ENCODE measurements around the gene PSME3.
"Not testable (repeated sequence)": the region's sequence is repeated elsewhere in the genome, so short reads cannot be mapped to it uniquely, and the experiment has no call there.

Gene PSME3

DNA sequence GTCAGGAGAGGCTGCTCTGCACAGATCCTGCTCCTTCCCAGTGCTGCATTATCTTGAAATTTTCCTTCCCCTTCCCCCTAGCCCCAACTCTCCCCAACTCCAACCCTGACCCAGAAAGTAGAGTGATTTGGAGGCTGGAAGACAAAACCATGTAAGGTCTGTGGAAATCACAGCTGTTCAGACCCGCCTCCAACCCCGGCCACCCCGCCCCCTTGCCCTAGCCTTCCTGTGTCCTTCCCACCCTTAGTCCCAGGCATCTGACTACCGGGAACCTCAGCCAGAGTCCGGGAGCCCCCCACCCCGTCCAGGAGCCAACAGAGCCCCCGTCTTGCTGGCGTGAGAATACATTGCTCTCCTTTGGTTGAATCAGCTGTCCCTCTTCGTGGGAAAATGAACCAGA, 17.8 kb downstream of the PSME3 start, which contains the start of gene AOC3:
Gene AOC3, plus strand, starts transcription at position 246 of the 400 bp plus-strand sequence. Its CDS starts 145 bp downstream, at position 391.
- no peak within 1 kb of the TSS for H3K4me3 ChIP-seq (ENCODE audit: low read depth, low read length)
- no peak for DNase-seq (ENCODE audit: low read depth)
- TF ChIP-seq, protein P1, sequence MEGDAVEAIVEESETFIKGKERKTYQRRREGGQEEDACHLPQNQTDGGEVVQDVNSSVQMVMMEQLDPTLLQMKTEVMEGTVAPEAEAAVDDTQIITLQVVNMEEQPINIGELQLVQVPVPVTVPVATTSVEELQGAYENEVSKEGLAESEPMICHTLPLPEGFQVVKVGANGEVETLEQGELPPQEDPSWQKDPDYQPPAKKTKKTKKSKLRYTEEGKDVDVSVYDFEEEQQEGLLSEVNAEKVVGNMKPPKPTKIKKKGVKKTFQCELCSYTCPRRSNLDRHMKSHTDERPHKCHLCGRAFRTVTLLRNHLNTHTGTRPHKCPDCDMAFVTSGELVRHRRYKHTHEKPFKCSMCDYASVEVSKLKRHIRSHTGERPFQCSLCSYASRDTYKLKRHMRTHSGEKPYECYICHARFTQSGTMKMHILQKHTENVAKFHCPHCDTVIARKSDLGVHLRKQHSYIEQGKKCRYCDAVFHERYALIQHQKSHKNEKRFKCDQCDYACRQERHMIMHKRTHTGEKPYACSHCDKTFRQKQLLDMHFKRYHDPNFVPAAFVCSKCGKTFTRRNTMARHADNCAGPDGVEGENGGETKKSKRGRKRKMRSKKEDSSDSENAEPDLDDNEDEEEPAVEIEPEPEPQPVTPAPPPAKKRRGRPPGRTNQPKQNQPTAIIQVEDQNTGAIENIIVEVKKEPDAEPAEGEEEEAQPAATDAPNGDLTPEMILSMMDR (conservative IDR thresholded peaks at IDR 0.05; ENCODE audit: low read depth, low read length) = no peak

DNA sequence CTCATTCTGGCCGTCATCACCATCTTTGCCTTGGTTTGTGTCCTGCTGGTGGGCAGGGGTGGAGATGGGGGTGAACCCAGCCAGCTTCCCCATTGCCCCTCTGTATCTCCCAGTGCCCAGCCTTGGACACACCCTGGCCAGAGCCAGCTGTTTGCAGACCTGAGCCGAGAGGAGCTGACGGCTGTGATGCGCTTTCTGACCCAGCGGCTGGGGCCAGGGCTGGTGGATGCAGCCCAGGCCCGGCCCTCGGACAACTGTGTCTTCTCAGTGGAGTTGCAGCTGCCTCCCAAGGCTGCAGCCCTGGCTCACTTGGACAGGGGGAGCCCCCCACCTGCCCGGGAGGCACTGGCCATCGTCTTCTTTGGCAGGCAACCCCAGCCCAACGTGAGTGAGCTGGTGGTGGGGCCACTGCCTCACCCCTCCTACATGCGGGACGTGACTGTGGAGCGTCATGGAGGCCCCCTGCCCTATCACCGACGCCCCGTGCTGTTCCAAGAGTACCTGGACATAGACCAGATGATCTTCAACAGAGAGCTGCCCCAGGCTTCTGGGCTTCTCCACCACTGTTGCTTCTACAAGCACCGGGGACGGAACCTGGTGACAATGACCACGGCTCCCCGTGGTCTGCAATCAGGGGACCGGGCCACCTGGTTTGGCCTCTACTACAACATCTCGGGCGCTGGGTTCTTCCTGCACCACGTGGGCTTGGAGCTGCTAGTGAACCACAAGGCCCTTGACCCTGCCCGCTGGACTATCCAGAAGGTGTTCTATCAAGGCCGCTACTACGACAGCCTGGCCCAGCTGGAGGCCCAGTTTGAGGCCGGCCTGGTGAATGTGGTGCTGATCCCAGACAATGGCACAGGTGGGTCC, 18.4 kb downstream of the PSME3 start:
- DNase-seq (ENCODE audit: low read depth); H3K4me3 ChIP-seq (ENCODE audit: low read depth, low read length): not testable (repeated sequence)

DNA sequence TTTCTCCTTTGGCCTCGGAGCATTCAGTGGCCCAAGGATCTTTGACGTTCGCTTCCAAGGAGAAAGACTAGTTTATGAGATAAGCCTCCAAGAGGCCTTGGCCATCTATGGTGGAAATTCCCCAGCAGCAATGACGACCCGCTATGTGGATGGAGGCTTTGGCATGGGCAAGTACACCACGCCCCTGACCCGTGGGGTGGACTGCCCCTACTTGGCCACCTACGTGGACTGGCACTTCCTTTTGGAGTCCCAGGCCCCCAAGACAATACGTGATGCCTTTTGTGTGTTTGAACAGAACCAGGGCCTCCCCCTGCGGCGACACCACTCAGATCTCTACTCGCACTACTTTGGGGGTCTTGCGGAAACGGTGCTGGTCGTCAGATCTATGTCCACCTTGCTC, 19.2 kb downstream of the PSME3 start:
- DNase-seq (ENCODE audit: low read depth) = no peak
- TF ChIP-seq, protein P1 (conservative IDR thresholded peaks at IDR 0.05; ENCODE audit: low read depth, low read length) = no peak
- no peak overlapping the region for H3K4me3 ChIP-seq (ENCODE audit: low read depth, low read length)

DNA sequence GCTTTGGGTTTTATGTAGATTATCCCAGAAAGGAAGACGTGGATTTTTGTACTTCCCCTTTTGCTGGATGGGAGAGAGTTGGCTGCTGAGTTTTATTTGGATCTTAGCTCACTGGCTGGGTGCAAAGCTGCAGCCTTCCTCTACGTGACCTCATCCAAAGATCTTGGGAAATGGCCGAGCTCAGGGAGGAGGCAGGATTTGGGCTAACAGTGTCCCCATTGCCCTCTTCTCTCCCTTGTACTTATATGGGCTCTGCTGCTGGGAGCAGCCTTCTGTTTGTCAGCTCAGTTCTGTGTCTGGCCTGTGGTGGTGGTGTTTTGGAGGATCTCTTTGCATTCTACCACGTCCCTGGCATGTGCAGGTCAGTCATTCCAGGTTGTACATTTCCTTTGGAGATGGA, 19.8 kb downstream of the PSME3 start:
- TF ChIP-seq, protein P1 (conservative IDR thresholded peaks at IDR 0.05; ENCODE audit: low read depth, low read length) = no peak
- no peak for DNase-seq (ENCODE audit: low read depth)
- H3K4me3 ChIP-seq (ENCODE audit: low read depth, low read length) = no peak overlapping the region

DNA sequence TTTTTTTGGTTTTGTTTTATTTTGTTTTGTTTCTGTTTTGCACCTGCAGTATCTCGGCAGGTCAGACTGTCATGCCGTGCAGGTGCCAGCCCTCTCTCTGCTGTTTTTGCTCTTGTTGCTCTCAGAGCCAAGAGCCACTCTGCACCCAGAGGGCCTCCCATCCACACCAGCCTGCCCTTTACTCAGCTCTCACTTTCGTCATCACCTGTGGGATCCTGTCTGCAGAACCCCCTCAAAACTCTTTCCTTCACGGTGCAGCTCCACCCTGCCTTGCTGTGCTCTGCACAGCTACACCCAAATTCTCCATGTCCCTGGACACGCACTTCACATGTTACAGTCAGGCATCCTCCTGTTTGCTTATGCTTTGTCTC, 20.4 kb downstream of the PSME3 start:
- no peak overlapping the region for H3K4me3 ChIP-seq (ENCODE audit: low read depth, low read length)
- TF ChIP-seq, protein P1 (conservative IDR thresholded peaks at IDR 0.05; ENCODE audit: low read depth, low read length) = no peak
- no peak for DNase-seq (ENCODE audit: low read depth)

DNA sequence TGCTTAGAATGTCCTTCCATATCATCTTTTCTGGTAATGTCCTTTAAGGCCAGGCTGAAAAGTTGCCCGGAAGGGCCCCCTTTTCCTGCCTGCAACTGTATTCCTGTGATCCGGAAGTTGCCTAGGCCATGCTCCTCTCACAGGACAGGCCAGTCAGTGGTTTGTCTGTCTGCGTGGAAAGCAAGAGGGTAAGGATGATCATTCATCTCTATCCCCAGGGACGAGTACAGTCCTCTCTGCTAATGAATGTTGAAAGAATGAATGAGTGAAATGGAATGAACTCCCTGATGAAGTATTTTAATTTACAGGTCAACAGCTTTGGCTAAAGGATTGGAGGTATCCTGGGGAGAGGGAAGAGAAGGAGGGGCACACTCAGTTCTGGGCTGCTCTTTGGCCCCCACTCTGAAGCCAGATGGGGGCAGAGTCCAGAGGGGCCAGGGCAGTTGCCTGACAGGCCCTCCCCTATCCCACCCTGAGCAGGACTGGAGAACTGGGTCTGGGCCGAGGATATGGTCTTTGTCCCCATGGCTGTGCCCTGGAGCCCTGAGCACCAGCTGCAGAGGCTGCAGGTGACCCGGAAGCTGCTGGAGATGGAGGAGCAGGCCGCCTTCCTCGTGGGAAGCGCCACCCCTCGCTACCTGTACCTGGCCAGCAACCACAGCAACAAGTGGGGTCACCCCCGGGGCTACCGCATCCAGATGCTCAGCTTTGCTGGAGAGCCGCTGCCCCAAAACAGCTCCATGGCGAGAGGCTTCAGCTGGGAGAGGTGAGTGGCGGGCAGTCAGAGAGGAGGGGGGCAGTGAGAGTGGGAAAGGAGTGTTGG, 21.0 kb downstream of the PSME3 start:
- no peak overlapping the region for H3K4me3 ChIP-seq (ENCODE audit: low read depth, low read length)
- TF ChIP-seq, protein P1 (conservative IDR thresholded peaks at IDR 0.05; ENCODE audit: low read depth, low read length) = no peak
- DNase-seq (ENCODE audit: low read depth) = no peak

DNA sequence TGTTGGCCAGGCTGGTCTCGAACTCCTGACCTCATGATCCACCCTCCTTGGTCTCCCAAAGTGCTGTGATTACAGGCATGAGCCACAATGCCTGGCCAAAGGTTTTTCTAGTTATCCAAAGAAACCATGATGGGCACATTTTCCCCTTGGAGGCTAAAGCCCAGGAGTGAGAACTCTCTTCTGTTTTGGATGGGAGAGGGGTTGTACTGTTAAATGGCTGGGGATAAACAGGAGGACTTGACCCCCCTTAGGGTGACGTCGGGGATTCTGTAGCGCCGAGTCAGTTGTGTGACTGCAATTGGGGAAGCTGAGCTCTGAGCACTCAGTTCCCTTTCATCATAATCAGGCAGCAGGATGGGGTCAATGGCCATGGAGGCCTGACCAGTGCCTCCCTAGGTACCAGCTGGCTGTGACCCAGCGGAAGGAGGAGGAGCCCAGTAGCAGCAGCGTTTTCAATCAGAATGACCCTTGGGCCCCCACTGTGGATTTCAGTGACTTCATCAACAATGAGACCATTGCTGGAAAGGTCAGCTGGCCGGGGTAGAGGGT, 21.9 kb downstream of the PSME3 start:
- TF ChIP-seq, protein P1 (conservative IDR thresholded peaks at IDR 0.05; ENCODE audit: low read depth, low read length) = no peak
- no peak for DNase-seq (ENCODE audit: low read depth)
- H3K4me3 ChIP-seq (ENCODE audit: low read depth, low read length) = no peak overlapping the region

DNA sequence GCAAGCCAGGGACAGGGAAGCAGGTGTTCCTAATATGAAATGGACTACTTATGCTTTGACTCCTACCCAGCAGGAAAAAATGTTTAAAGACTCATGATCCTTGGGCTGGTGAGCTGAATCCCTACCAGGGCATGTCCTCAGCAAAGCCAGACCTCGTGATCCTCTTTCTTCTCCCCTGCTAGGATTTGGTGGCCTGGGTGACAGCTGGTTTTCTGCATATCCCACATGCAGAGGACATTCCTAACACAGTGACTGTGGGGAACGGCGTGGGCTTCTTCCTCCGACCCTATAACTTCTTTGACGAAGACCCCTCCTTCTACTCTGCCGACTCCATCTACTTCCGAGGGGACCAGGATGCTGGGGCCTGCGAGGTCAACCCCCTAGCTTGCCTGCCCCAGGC, 22.9 kb downstream of the PSME3 start:
- DNase-seq (ENCODE audit: low read depth) = not testable (repeated sequence)

DNA sequence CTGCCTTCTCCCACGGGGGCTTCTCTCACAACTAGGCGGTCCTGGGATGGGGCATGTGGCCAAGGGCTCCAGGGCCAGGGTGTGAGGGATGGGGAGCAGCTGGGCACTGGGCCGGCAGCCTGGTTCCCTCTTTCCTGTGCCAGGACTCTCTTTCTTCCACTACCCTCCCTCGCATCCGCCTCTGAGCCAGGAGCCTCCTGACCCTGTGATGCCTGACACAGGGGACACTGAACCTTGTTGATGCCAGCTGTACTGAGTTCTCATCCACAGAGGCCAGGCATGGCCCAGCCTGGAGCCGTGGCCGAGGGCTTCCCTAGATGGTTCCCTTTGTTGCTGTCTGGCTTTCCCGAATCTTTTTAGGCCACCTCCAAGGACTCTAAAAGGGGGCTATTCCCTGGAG, 23.3 kb downstream of the PSME3 start:
- DNase-seq (ENCODE audit: low read depth) = not testable (repeated sequence)

More for the DNA sequence above, 22.9 kb downstream of the PSME3 start:
- not testable (repeated sequence) for H3K4me3 ChIP-seq (ENCODE audit: low read depth, low read length)

More for the DNA sequence above, 23.3 kb downstream of the PSME3 start:
- H3K4me3 ChIP-seq (ENCODE audit: low read depth, low read length) = not testable (repeated sequence)
